ENCODE data around the gene ZNF629. TPM values are rescaled to one million over a fixed set of nuclear protein-coding genes. Genes with fewer than 3 reads are reported as not detected.

Gene ZNF629
- total RNA-seq, 2 donors from 2014 or later: 0.28 to 0.48 TPM

DNA sequence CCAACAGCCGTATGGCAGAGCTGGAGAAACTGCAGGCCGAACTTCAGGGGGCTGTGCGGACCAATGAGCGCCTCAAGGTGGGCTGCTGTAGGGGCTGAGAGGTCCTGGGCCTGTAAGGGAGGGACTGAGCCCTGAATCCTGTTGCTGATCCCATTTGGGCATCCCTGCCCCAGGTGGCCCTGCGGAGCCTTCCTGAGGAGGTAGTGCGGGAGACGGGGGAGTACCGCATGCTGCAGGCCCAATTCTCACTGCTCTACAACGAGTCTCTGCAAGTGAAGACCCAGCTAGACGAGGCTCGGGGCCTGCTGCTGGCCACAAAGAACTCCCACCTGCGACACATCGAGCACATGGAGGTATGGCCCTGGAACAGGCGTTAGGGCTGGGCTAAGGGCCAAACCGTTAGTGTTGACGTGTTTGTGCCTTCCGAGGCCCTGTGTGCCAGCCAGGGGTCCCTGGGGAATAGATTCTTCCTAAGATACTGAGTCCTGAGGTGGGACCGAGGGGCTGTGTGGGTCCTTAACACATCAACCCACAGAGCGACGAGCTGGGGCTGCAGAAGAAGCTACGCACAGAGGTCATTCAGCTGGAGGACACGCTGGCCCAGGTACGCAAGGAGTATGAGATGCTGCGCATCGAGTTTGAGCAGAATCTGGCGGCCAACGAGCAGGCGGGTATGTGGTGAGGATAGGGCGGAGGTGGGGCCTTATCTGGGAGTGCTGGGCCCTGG is 20.6 kb downstream of the ZNF629 start:
- H3K4me1 Mint-ChIP-seq: peaks cover 5% of the 10 kb centered on the region
- H3K4me3 Mint-ChIP-seq: no peak overlapping the region
- H3K36me3 Mint-ChIP-seq (ENCODE audit: low read depth): peaks cover 96% of the 10 kb centered on the region
- no peaks in the 10 kb centered on the region for H3K27me3 Mint-ChIP-seq
- no peak overlapping the region for H3K27ac Mint-ChIP-seq
- H3K9me3 Mint-ChIP-seq: no peaks in the 10 kb centered on the region
- no peak for ATAC-seq (replicated peaks)

DNA sequence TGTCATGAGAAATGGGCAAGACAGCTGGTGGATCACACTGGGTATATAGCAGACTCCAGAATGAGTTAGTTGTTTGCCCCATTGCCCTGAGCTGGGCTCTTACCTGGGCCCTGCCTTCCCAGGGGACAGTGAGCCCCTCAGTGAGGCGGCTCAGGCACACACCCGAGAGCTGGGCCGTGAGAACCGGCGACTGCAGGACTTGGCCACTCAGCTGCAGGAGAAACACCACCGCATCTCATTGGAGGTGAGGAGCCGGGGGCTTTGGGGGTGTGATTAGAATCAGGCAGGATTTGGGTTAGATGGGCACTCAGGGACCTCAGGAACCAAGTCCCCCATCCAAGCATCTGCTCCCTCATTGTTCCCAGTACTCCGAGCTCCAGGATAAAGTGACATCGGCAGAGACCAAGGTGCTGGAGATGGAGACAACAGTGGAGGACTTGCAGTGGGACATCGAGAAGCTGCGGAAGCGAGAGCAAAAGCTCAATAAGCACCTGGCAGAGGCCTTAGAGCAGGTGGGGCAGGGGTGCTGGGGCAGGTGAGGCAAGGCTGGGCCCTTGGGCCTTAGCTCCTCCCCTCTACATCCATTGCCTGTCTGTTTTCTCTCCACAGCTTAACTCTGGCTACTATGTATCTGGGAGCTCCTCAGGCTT is 22.1 kb downstream of the ZNF629 start:
- Mint-ChIP-seq H3K27ac (no peak overlapping the region), H3K4me1 (peaks cover 15% of the 10 kb centered on the region), H3K27me3 (no peaks in the 10 kb centered on the region), H3K4me3 (no peak overlapping the region), H3K36me3 (ENCODE audit: low read depth) (peaks cover 82% of the 10 kb centered on the region), H3K9me3 (no peaks in the 10 kb centered on the region)
- no peak for ATAC-seq (replicated peaks)

DNA sequence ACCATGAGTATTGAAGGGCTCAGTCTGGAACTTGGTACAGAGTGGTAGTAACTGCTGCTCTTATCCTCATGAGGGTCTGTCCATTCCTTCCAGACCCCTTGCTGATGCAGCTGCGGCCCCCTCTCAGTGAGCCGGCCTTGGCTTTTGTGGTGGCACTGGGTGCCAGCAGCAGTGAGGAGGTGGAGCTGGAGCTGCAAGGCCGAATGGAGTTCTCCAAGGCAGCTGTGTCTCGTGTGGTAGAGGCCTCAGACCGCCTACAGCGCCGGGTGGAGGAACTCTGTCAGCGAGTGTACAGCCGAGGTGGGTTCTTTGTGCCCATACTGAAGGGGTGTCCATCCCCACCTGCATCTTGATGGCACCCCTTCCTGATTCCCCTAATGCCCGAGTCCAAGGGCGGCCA is 22.9 kb downstream of the ZNF629 start:
- H3K27ac Mint-ChIP-seq: no peak overlapping the region
- no peaks in the 10 kb centered on the region for H3K9me3 Mint-ChIP-seq
- peaks cover 73% of the 10 kb centered on the region for H3K36me3 Mint-ChIP-seq (ENCODE audit: low read depth)
- H3K4me3 Mint-ChIP-seq: peak overlapping the region; percentile 92
- no peak for ATAC-seq (replicated peaks)
- no peaks in the 10 kb centered on the region for H3K27me3 Mint-ChIP-seq
- peaks cover 17% of the 10 kb centered on the region for H3K4me1 Mint-ChIP-seq

DNA sequence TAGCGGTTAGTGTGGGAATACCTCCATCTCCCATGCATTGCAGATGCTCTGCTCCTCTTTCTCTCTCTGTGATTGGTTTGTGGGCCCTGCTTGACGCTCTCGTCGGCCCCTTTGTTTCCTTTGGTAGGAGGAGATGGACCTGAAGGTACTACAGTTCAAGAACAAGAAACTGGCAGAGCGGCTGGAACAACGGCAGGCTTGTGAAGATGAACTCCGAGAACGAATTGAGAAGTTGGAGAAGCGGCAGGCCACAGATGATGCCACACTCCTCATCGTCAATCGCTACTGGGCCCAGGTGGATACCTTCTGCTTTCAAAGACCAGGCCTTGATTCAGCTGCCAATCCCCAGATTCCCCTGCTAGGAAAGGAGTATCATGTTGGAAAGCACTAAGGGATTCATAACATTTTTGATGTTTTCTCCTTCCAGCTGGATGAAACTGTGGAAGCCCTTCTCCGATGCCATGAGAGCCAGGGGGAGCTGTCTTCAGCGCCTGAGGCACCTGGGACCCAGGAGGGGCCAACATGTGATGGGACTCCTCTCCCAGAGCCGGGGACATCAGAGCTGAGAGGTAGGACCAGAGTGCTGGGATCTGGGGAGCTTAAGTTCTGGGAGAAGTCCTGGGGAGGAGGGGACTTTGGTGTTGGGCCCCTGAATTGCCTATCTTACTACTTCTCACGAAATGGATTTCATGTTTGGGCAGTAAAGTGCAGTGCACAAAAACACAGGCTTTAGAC is 23.8 kb downstream of the ZNF629 start:
- Mint-ChIP-seq H3K27ac (peak overlapping the region; percentile 92), H3K27me3 (no peaks in the 10 kb centered on the region), H3K4me1 (peaks cover 18% of the 10 kb centered on the region), H3K4me3 (peak overlapping the region; percentile 92), H3K36me3 (ENCODE audit: low read depth) (peaks cover 64% of the 10 kb centered on the region), H3K9me3 (no peaks in the 10 kb centered on the region)
- no peak for ATAC-seq (replicated peaks)

DNA sequence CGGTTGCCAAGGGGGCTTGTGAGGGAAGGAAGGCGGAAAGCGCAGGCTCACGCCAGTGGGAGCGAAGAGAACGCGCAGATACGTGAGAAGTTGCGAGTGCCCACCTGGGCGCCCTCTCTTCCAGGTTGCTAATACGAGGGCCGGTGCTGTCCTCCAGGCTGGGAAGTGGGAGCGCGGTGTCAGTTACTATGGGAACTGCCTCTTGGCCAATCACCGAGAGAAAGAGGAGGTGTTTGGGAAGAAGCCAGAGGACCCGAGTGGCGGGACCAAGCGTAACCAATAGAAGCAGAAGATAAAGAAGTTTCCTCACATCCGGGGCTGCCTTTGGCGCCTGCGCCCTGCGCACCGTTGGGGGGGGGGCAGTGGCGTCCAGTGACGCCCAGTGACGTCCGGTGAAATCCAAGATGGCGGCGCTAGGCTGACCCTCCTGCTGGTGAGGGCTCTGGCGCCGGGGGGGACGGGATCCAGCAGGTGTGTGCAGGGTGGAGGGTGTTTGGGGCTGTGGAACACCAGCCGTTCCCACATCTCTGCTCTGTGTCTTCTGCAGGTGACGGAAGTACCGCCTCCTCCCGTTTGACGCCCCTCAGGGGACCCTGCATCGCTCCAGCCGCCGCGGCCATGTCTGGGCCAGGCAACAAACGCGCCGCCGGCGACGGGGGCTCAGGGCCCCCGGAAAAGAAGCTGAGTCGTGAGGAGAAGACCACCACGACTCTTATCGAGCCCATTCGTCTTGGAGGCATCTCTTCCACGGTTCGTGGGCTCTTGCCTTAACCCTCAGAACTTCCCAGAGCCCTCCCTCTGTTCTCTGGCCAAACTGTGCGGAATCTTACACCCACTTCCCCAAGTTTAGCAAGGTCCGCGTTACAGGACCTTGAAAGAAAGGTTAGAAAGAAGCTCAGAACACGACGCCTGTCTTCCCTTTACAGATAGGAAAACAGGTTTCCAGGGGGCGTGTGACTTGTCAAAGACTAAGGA is 24.8 kb downstream of the ZNF629 start, which contains the start of the genes CFAP119 and RNF40:
TSS of gene CFAP119 (minus strand) at position 135 of the 975 bp plus-strand sequence. CDS start 314 bp downstream, outside the sequence.
TSS of gene RNF40 (plus strand) at position 395 of the 975 bp plus-strand sequence. CDS start at position 619, 224 bp downstream.
- Mint-ChIP-seq H3K27ac (peak within 1 kb of the TSS; percentile 92), H3K27me3 (no peaks in the 10 kb centered on the region)
- ATAC-seq (replicated peaks): peak; percentile 98

DNA sequence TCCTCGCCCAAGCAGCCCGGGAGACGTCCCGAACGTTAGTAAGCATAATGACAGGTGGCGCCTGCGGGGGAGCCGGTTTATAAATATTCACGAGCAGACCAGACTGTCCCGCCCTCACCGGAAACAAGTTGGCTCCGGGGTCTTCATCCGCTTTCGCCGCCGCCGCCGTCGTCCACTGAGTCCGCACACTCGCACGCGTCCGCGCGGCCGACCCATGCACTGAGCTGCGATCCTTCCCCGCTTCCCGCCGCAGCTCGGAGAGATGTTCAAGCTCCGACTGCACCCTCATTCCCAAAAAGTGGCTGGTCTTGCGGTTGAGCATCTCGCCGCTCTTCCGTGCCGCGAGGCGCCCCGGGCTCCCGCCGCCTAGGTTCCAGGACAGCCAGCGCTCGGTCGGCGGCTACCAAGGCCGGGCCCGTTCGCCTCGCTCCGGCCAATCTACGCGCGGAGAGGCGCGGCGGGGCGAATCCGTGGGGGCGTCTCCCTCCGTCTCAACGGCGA is 25.5 kb downstream of the ZNF629 start:
- Mint-ChIP-seq H3K27ac (peak overlapping the region; percentile 92), H3K4me3 (peak overlapping the region; percentile 92), H3K9me3 (no peaks in the 10 kb centered on the region), H3K36me3 (ENCODE audit: low read depth) (peaks cover 53% of the 10 kb centered on the region), H3K27me3 (no peaks in the 10 kb centered on the region), H3K4me1 (peaks cover 18% of the 10 kb centered on the region)
- peak; percentile 37 for ATAC-seq (replicated peaks)

More for the DNA sequence above, 24.8 kb downstream of the ZNF629 start, which contains the start of the genes CFAP119 and RNF40:
- H3K4me3 Mint-ChIP-seq: peak within 1 kb of the TSS; percentile 92
- H3K36me3 Mint-ChIP-seq (ENCODE audit: low read depth): peaks cover 54% of the 10 kb centered on the region
- no peaks in the 10 kb centered on the region for H3K9me3 Mint-ChIP-seq
- H3K4me1 Mint-ChIP-seq: peaks cover 18% of the 10 kb centered on the region

DNA sequence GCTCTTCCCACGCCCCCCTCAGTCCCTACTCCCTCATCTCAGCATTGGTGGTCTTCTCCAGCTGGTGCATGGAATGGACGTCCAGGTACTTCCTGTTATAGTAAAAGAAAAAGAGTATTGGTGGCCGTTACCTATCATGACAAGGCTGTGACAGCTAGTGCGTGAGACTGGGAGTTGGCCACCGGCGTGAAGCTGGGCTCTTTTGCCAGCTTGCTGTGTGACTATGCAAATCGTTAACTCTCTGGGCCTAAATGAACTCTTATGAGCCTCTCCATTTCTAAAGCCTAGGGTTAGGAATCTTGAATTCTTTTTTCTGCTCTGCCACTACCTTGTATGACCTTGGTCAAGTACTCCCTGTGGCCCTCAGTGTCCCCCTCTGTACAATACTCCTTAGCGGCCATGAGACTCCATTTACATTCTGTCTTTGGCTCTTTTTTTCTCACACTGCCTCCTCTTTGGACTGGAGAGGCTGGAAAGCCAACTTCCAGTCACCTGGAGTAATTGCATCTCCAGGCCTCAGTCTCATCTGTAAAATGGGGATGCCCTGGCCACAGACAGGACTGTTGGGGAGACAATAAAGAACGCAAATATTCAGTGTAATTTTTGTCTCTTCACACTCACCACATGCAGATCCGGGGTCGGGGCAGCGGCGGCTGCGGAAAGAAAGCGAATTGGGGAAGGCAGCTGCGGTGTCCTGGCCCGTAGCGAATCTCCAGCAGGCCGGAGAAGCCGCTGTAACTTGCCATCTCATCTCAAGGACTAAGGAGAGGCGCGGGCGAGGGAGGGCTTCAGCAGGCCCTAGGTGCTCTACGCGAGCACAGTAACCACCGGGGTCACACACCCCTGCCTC is 26.2 kb downstream of the ZNF629 start:
- no peaks in the 10 kb centered on the region for H3K9me3 Mint-ChIP-seq
- H3K4me1 Mint-ChIP-seq: peaks cover 18% of the 10 kb centered on the region
- H3K27me3 Mint-ChIP-seq: no peaks in the 10 kb centered on the region
- peak overlapping the region; percentile 92 for H3K4me3 Mint-ChIP-seq
- H3K27ac Mint-ChIP-seq: peak overlapping the region; percentile 92
- peaks cover 52% of the 10 kb centered on the region for H3K36me3 Mint-ChIP-seq (ENCODE audit: low read depth)
- ATAC-seq (replicated peaks): no peak

DNA sequence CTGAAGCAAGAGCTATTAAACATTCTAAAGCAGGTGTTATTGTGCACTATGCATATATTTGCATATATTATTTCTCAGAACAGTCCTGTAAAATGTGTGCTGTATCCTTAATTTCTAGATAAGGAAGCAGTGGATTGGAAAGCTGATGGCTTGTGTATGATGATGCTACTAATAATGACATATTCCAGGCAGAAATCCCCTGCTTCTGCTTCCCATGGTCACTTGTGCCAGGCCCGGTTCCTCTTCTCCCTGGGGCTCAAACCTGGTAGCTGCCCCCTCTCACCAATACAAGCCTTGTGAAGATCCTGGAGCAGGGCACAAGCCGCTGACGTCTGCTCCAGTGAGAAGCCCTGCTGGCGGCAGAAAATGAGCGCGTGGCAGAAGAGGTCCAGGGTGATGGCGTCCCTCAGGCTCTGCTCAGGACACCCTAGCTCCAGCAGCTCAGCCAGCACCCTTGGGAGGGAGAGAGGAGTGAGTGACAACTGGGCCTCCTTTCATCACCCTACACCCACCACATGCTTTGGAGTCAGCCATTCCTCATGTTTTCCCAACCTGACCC is 26.9 kb downstream of the ZNF629 start:
- Mint-ChIP-seq H3K27me3 (no peaks in the 10 kb centered on the region), H3K36me3 (ENCODE audit: low read depth) (peaks cover 52% of the 10 kb centered on the region), H3K27ac (peak overlapping the region; percentile 92), H3K4me3 (peak overlapping the region; percentile 92), H3K9me3 (no peaks in the 10 kb centered on the region), H3K4me1 (peaks cover 18% of the 10 kb centered on the region)
- ATAC-seq (replicated peaks): no peak

DNA sequence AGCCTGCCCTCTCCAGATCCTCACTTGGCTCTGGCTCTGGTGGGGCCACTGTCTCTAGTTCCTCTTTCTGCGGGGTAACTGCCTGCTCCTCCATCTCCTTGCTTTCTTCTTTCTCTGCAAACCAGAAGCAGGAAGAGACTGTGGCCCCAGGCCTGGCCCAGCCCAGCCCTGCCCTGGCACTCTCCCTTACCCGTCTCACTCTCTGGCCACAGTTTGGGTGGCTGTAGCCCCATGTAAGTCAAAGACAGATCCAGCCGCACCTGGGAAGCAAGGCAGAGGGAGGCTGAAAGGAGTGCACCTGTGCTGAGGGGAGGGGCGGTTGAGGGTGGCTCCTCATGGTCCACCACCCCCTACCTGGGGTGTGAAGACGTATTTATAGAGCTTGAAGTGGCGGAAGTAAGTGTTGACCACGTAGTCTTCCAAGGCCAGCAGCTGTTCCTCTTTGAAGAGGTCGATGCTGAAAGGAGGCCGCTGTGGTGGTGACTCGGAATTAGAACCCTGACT is 28.0 kb downstream of the ZNF629 start:
- H3K4me1 Mint-ChIP-seq: peaks cover 18% of the 10 kb centered on the region
- no peak overlapping the region for H3K4me3 Mint-ChIP-seq
- no peak for ATAC-seq (replicated peaks)
- H3K9me3 Mint-ChIP-seq: no peaks in the 10 kb centered on the region
- no peaks in the 10 kb centered on the region for H3K27me3 Mint-ChIP-seq
- no peak overlapping the region for H3K27ac Mint-ChIP-seq
- H3K36me3 Mint-ChIP-seq (ENCODE audit: low read depth): peaks cover 51% of the 10 kb centered on the region

DNA sequence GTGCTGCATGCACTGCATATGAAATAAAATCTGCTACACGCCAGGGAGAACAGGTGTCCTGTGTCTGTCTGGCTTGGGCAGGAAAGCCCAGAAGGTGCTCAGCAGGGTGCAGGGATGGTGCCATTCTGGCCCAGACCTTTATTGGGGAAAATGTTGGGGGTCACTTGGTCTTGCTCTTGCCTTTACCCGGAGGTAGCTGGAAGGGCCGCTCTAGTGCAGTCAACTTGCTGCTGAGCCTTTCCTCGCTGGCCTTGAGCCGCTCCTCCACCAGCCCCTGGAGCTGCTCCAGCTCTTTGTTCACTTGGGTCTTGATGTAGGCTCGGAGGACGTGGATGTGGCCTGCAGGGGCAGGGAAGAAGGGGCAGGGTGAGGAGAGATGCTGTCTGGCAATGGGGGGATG is 29.7 kb downstream of the ZNF629 start:
- H3K27ac Mint-ChIP-seq: no peak overlapping the region
- no peaks in the 10 kb centered on the region for H3K9me3 Mint-ChIP-seq

DNA sequence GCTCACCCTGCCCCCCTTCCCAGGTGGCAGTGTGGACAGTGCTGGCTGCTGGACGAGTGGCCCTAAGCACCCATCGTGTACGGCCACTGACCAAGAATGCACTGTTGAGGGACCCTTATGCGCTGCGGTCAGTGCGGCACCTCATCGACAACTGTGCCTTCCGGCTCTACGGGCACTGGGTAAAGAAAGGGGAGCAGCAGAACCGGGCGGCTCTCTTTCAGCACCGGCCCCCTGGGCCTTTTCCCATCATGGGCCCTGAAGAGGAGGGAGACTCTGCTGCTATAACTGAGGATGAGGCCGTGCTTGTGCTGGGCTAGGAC is 30.3 kb downstream of the ZNF629 start:
- no peak for ATAC-seq (replicated peaks)
- Mint-ChIP-seq H3K9me3 (no peaks in the 10 kb centered on the region), H3K27ac (no peak overlapping the region), H3K36me3 (ENCODE audit: low read depth) (peaks cover 49% of the 10 kb centered on the region), H3K4me3 (no peak overlapping the region), H3K4me1 (peaks cover 13% of the 10 kb centered on the region), H3K27me3 (no peaks in the 10 kb centered on the region)

More for the DNA sequence above, 29.7 kb downstream of the ZNF629 start:
- no peak overlapping the region for H3K4me3 Mint-ChIP-seq
- H3K4me1 Mint-ChIP-seq: peaks cover 13% of the 10 kb centered on the region
- no peak for ATAC-seq (replicated peaks)
- H3K27me3 Mint-ChIP-seq: no peaks in the 10 kb centered on the region
- peaks cover 50% of the 10 kb centered on the region for H3K36me3 Mint-ChIP-seq (ENCODE audit: low read depth)

DNA sequence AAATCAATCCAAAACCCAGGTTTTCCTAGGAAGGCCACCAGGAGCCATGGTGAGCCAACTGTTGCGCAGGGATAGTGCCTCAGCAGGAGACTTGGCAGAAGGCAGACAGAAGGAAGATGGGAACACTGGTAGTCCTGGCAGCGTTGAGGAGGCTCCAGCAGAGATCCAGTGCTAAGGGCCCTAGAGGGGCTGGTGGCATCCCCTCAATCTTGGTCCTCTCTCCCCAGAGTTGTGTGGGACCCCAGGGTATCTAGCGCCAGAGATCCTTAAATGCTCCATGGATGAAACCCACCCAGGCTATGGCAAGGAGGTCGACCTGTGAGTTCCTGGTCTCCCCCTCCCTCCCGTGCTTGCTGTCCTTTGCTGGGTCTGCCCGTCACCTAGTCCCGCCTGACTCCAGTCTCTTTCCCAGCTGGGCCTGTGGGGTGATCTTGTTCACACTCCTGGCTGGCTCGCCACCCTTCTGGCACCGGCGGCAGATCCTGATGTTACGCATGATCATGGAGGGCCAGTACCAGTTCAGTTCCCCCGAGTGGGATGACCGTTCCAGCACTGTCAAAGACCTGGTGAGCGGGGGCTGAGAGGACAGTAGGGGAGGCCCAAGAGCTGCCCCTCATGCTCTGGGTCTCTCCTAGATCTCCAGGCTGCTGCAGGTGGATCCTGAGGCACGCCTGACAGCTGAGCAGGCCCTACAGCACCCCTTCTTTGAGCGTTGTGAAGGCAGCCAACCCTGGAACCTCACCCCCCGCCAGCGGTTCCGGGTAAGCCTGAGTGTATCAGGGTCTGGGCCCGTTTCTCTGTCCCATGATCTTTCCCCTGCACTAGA is 30.8 kb downstream of the ZNF629 start:
- peak overlapping the region; percentile 64 for H3K27ac Mint-ChIP-seq
- H3K4me1 Mint-ChIP-seq: peaks cover 13% of the 10 kb centered on the region
- H3K9me3 Mint-ChIP-seq: no peaks in the 10 kb centered on the region
- peaks cover 55% of the 10 kb centered on the region for H3K36me3 Mint-ChIP-seq (ENCODE audit: low read depth)
- no peak for ATAC-seq (replicated peaks)
- H3K4me3 Mint-ChIP-seq: no peak overlapping the region
- H3K27me3 Mint-ChIP-seq: no peaks in the 10 kb centered on the region
